Heart left ventricle (tissue), 13 donors: Measurements from ENCODE around the gene RAB6B.

Experiments used
- CTCF ChIP-seq, 12 donors: fragments of 200-600 bp; sonication (generic) in 4 of 12; IDR thresholded peaks; one replicate each; pipeline versions ENCODE4 v1.5.0 to v1.8.0; 2018 to 2022; ENCODE audit warnings: antibody characterized with exemption in 12 of 12, mild to moderate bottlenecking in 5 of 12
- POLR2A ChIP-seq, 2 donors: fragments of 450-650 bp; IDR thresholded peaks; one replicate each; pipeline ENCODE4 v1.6.1; 2017; ENCODE audit warnings: antibody characterized with exemption in 2 of 2, mild to moderate bottlenecking in 2 of 2, moderate library complexity in 2 of 2
- donor health status: ischemic (EF 13 %, LVEDD 7.1; RV severe dilation, severe dysfunction).
- donor health status: DM: no; HTN: yes; CAD: no.
- donor health status: DM: no; HTN: no; CAD: no.
- donor health status: ischemic (EF 25% LVEDD 6.9; RV normal size, moderate dysfunction).
- donor health status: ischemic (EF 25% LVEDD 5.7; RV mildly dilated, moderate dysfunction).
- donor health status: ischemic (EF 35%, LVEDD 5.7; RV mildly dilated, moderate dysfunction).
- donor health status: nonischemic (EF 11% LVEDD 7.7; RV severe dilation, severe dysfunction).
- donor health status: DM: yes; HTN: yes; CAD: no.
- donor health status: PGD.
- donor health status: ischemic (EF 29% LVEDD 5.4; RV normal size, mild dysfunction).
- donor health status: nonischemic (EF 23%, LVEDD 6.1; RV moderate dilation, normal function).

GRCh38 chr3:133869586-133869985 lies 26.1 kb downstream of the RAB6B start:
- TF ChIP-seq CTCF (IDR thresholded peaks at IDR 0.05) (no peak), POLR2A (IDR thresholded peaks at IDR 0.05) (no peak)
